DND-41 (cell line): ENCODE measurements around the gene CEP152.
A peak's percentile ranks its signal among the peaks of the same experiment; 100 is the strongest.
"Not testable (repeated sequence)": the region's sequence is repeated elsewhere in the genome, so short reads cannot be mapped to it uniquely, and the experiment has no call there.

ENCODE experiments used
- ATAC-seq: fragments of 200-7000 bp; cut with Tn5 transposase; 3 replicates; pipeline ENCODE4 v1.9.1; 2021; ENCODE audit warnings: low read depth; ENCODE audit not compliant: insufficient read depth
- DNase-seq: peaks from one replicate; pipeline ENCODE4 v3.0.0-alpha.2; 2020
- H2AFZ ChIP-seq: 2 replicates; pipeline ENCODE4 v1.6.0; 2012; ENCODE audit warnings: low read depth, low read length
- H3K27ac ChIP-seq: 2 replicates; pipeline ENCODE4 v1.5.1; 2012; ENCODE audit warnings: low read length, inconsistent platforms
- H3K27me3 ChIP-seq: fragments of 200-600 bp; sonication (generic); 2 replicates; pipeline ENCODE4 v1.6.0; 2012; ENCODE audit warnings: low read length, mild to moderate bottlenecking, inconsistent platforms; ENCODE audit not compliant: insufficient read depth, poor library complexity
- H3K36me3 ChIP-seq: 2 replicates; pipeline ENCODE4 v1.5.1; 2012; ENCODE audit warnings: low read length, inconsistent platforms; ENCODE audit not compliant: insufficient read depth
- H3K4me1 ChIP-seq: 2 replicates; pipeline ENCODE4 v1.5.1; 2012; ENCODE audit warnings: mild to moderate bottlenecking, low read length; ENCODE audit not compliant: insufficient read depth
- H3K4me2 ChIP-seq: 2 replicates; pipeline ENCODE4 v1.6.0; 2012; ENCODE audit warnings: mild to moderate bottlenecking, moderate library complexity, low read length, inconsistent platforms; ENCODE audit not compliant: insufficient read depth
- H3K4me3 ChIP-seq, 2 experiments: fragments of 200-600 bp in 1 of 2; shearing (Covaris generic) in 1 of 2; 2 replicates each; pipeline ENCODE4 v1.5.1; 2012 to 2016; ENCODE audit warnings: inconsistent platforms in 2 of 2, low read length in 2 of 2, mild to moderate bottlenecking in 2 of 2, low read depth in 1 of 2, moderate library complexity in 1 of 2
- H3K79me2 ChIP-seq: 2 replicates; pipeline ENCODE4 v1.6.0; 2012; ENCODE audit warnings: low read length, inconsistent platforms; ENCODE audit not compliant: insufficient read depth
- H3K9ac ChIP-seq: 2 replicates; pipeline ENCODE4 v1.6.0; 2012; ENCODE audit warnings: low read depth, mild to moderate bottlenecking, inconsistent platforms, low read length, moderate library complexity
- H3K9me3 ChIP-seq: 2 replicates; pipeline ENCODE4 v1.5.1; 2012; ENCODE audit warnings: low read length, moderate library complexity, mild to moderate bottlenecking, inconsistent platforms; ENCODE audit not compliant: insufficient read depth, severe bottlenecking
- H4K20me1 ChIP-seq: 2 replicates; pipeline ENCODE4 v1.6.0; 2012; ENCODE audit warnings: low read length; ENCODE audit not compliant: insufficient read depth
- EZH2 ChIP-seq: IDR thresholded peaks from 3 replicates; pipeline ENCODE4 v1.6.1; 2012; ENCODE audit warnings: borderline replicate concordance, low read depth, mild to moderate bottlenecking, moderate library complexity, low read length, inconsistent platforms; ENCODE audit not compliant: severe bottlenecking
- TF ChIP-seq, protein P1 (sequence below): IDR thresholded peaks from 2 replicates; pipeline ENCODE4 v1.5.1; 2012; ENCODE audit warnings: borderline replicate concordance, low read length, moderate library complexity, mild to moderate bottlenecking; ENCODE audit not compliant: poor library complexity, severe bottlenecking; ENCODE audit errors: extremely low read depth

CEP152 gene

DNA sequence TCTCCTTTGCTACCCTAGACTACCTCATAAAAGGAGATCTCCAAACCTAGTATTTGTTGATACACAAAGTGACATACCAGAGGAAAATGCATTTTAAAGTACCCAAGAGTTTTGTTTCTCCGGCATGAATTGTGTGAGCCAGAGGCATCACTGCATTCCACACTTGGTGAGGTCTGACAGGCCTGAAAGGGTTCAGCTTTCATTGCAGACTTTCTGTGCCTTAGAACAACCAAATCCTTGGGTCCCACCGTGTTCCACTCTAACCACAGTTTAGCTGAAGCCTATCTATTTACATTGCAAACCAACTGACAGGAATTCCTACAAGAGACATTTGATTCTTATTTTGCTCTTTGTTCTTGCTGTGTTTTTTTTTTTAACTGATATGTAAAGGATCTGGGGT lies 46.1 kb upstream of the CEP152 start:
- Histone ChIP-seq H3K27ac (no peak overlapping the region), H3K4me1 (no peaks in the 10 kb centered on the region), H3K36me3 (no peaks in the 10 kb centered on the region), H3K27me3 (peaks cover 2% of the 10 kb centered on the region), H4K20me1 (no peaks in the 10 kb centered on the region), H2AFZ (no peak overlapping the region), H3K4me2 (no peak overlapping the region), H3K9ac (no peak overlapping the region), H3K9me3 (no peaks in the 10 kb centered on the region), H3K79me2 (no peaks in the 10 kb centered on the region), H3K4me3 (no peak overlapping the region)
- DNase-seq (no peak), ATAC-seq (no peak)
- TF ChIP-seq, protein P1, sequence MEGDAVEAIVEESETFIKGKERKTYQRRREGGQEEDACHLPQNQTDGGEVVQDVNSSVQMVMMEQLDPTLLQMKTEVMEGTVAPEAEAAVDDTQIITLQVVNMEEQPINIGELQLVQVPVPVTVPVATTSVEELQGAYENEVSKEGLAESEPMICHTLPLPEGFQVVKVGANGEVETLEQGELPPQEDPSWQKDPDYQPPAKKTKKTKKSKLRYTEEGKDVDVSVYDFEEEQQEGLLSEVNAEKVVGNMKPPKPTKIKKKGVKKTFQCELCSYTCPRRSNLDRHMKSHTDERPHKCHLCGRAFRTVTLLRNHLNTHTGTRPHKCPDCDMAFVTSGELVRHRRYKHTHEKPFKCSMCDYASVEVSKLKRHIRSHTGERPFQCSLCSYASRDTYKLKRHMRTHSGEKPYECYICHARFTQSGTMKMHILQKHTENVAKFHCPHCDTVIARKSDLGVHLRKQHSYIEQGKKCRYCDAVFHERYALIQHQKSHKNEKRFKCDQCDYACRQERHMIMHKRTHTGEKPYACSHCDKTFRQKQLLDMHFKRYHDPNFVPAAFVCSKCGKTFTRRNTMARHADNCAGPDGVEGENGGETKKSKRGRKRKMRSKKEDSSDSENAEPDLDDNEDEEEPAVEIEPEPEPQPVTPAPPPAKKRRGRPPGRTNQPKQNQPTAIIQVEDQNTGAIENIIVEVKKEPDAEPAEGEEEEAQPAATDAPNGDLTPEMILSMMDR = no peak
- no peak for TF ChIP-seq EZH2

DNA sequence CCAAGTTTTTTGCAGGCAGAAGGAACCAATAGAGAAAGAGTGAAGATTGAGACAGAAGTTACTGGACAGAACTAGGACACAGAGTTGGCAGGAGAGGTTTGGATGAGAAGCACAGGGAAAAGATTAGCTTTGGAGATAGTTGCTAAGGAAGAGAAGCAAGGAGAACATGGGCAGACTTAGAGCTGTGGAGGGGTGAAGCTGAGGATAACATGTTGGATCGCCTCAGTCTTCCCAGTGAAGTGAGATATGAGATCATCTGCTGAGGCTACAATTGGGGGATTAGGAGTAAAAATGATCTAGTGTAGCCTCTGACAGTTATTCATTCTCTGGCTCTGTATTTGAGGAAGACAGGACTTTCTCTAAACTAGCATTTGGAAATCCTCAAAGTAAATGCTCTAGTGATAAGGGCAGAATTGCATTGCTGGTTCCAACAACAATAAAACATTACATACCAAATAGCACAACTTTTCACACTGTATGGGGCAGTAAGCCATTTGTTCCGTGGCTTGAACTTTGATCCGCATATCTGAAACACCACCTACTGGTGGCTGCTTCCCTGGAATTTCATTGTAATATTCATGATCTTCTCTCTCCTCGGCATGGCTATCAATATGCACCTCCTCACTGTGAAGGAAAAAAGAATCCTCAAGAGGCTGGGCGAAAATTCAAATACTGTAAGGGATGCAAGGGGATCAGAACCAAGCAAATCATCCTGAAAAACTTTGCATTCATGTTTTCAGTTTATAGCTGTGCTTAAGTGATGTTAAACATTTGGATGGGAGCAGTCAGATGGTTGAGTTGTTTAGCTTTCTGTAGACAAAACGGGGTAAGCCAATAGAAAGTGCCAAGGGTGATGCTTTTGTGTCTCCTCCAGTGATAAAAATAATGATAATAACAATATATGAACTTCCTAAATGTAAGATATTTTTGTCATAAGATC lies 44.9 kb upstream of the CEP152 start:
- no peak for DNase-seq

DNA sequence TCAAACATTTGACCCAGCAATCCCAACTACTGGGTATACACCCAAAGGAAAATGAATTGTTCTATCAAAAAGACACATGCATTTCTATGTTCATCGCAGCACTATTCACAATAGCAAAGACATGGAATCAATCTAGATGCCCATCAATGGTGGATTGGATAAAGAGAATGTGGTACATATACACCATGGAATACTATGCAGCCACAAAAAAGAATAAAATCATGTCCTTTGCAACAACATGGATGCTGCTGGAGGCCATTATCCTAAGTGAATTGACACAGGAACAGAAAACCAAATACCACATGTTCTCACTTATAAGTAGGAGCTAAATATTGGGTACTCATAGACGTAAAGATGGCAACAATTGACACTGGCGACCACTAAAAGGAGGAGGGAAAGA lies 43.6 kb upstream of the CEP152 start:
- H2AFZ ChIP-seq, H3K27me3 ChIP-seq, H4K20me1 ChIP-seq, H3K4me3 ChIP-seq, ATAC-seq, H3K36me3 ChIP-seq, H3K9me3 ChIP-seq, H3K79me2 ChIP-seq, H3K9ac ChIP-seq, H3K4me1 ChIP-seq, H3K4me2 ChIP-seq, DNase-seq, H3K27ac ChIP-seq: not testable (repeated sequence)

More for the DNA sequence above, 44.9 kb upstream of the CEP152 start:
- H3K4me1 ChIP-seq = no peaks in the 10 kb centered on the region
- no peak overlapping the region for H3K27ac ChIP-seq
- H3K27me3 ChIP-seq = peaks cover 2% of the 10 kb centered on the region
- H3K9ac ChIP-seq = no peak overlapping the region
- no peaks in the 10 kb centered on the region for H3K9me3 ChIP-seq
- no peaks in the 10 kb centered on the region for H4K20me1 ChIP-seq
- H2AFZ ChIP-seq = no peak overlapping the region
- H3K79me2 ChIP-seq = no peaks in the 10 kb centered on the region
- ATAC-seq = no peak
- no peak for TF ChIP-seq EZH2
- TF ChIP-seq, protein P1 = peak; percentile 12
- H3K4me2 ChIP-seq = no peak overlapping the region
- H3K36me3 ChIP-seq = no peaks in the 10 kb centered on the region
- H3K4me3 ChIP-seq = no peak overlapping the region

DNA sequence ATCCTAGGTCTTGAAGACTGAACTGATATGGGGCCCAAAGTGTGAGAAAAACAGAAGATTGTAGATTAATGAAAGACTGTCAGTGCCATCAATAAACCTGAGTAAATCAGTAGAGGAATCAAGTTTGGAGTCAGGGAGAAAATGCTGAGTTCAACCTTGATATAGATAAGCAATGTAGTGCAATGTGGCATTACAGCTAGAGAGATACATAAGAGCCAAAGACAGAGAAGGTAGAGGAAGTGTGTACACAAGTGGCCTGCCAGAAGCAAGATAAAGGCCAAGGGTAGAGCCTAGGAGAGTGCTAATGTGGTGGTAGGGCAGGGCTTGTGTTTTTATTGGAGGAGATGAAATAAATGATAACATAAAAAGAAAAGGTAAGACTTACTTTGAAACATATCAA lies 41.1 kb upstream of the CEP152 start:
- no peak overlapping the region for H2AFZ ChIP-seq
- no peaks in the 10 kb centered on the region for H3K4me1 ChIP-seq
- H3K27ac ChIP-seq = no peak overlapping the region
- no peak for ATAC-seq
- no peak overlapping the region for H3K4me3 ChIP-seq
- H4K20me1 ChIP-seq = no peaks in the 10 kb centered on the region
- peaks cover 2% of the 10 kb centered on the region for H3K27me3 ChIP-seq
- no peaks in the 10 kb centered on the region for H3K79me2 ChIP-seq
- no peak overlapping the region for H3K4me2 ChIP-seq
- H3K9me3 ChIP-seq = no peaks in the 10 kb centered on the region
- no peaks in the 10 kb centered on the region for H3K36me3 ChIP-seq
- DNase-seq = no peak
- H3K9ac ChIP-seq = no peak overlapping the region
- TF ChIP-seq EZH2 = no peak
- TF ChIP-seq, protein P1 = no peak
